NCI-H510A (cell line): Measurements from ENCODE around the gene FZD1.

Source experiments
- DNase-seq: peaks from one replicate; lab custom pipeline; 2025; lab: John Stamatoyannopoulos, UW

Gene FZD1

DNA sequence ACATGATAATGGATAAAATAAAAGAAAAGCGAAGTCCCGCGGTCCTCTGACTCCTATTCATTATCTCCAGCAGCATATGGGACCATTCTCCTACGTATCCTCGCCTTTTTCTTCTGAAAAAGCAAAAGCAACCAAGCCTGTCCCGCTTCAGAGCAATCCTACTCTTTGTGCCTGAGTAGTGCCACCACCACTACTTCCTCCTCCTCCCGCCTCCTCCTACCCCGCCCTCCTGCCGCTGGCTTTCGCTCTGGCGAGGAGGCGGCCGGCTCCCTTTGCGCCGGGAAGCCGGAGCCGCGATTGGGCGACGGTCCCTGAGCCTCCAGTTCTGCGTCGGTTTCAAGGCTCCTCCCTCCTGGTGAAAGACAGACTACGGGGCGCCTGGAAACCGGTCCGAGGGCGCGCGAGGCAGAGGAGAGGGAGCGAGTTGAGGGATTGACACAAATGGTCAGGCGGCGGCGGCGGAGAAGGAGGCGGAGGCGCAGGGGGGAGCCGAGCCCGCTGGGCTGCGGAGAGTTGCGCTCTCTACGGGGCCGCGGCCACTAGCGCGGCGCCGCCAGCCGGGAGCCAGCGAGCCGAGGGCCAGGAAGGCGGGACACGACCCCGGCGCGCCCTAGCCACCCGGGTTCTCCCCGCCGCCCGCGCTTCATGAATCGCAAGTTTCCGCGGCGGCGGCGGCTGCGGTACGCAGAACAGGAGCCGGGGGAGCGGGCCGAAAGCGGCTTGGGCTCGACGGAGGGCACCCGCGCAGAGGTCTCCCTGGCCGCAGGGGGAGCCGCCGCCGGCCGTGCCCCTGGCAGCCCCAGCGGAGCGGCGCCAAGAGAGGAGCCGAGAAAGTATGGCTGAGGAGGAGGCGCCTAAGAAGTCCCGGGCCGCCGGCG is at the start of gene FZD1:
Gene FZD1, plus strand, starts transcription at position 388 of the 878 bp plus-strand sequence. Its CDS starts 448 bp downstream, at position 836.
- DNase-seq, result peak; percentile 92

GRCh38 chr7:91226411-91226810 is 37.8 kb upstream of the FZD1 start:
- no peak for DNase-seq

- no peak for DNase-seq
Observed at GRCh38 chr7:91228327-91228726, 35.9 kb upstream of the FZD1 start.

- DNase-seq, result no peak
Observed at GRCh38 chr7:91228927-91229558, 35.2 kb upstream of the FZD1 start.

- no peak for DNase-seq
Observed at GRCh38 chr7:91230100-91230499, 34.1 kb upstream of the FZD1 start.

- no peak for DNase-seq
Observed at GRCh38 chr7:91230503-91230902, 33.7 kb upstream of the FZD1 start.

- no peak for DNase-seq
Observed at GRCh38 chr7:91233212-91233611, 31.0 kb upstream of the FZD1 start.

- no peak for DNase-seq
Observed at GRCh38 chr7:91235211-91235832, 28.9 kb upstream of the FZD1 start.

DNA sequence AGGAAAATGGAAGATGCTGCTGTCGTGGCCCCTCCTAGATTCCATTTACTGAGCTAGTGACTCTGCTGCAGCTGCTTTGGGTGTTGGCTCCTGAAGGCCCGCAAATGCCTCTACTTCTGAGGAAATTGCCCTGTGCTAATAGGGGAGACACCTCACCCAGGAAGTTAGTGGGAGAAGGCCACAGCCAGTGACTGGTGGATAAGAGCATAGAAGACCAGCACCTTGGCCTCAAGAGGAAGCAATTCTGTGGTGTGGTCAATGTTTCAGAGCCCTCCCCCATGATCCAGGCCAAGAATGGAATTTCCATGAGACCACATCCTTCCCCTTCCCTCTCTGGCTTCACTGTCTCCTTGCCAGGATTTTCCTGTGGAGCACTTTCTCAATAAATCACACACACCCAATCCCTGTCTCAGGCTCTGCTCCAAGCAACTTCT is 25.0 kb upstream of the FZD1 start:
- no peak for DNase-seq

GRCh38 chr7:91239772-91240171 is 24.5 kb upstream of the FZD1 start:
- no peak for DNase-seq

DNA sequence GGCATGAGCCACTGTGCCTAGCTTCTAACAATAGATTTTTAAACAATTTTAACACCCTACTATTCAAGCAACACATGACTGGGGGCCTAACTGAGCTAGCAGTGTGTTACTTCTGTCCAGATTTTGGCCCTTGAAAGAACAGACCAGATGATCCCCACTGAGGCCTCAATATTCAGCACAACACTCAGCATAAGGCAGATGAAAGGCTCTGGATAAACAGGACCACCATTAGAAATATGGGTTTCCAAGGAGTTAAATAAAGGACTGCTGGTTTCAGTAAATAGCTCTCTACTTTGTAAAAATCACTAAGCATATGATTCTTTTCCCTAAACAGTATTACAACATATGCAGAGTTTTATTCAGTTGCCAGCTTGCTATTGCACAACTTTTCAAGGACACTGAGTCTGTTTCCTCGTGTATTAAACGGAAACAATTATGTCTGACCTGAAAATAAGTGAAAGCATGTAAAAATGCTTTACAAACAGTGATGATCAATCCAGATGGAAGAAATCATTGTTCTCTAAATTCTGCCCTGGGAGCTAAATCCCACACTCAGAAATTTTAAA is 23.8 kb upstream of the FZD1 start:
- DNase-seq, result no peak

DNA sequence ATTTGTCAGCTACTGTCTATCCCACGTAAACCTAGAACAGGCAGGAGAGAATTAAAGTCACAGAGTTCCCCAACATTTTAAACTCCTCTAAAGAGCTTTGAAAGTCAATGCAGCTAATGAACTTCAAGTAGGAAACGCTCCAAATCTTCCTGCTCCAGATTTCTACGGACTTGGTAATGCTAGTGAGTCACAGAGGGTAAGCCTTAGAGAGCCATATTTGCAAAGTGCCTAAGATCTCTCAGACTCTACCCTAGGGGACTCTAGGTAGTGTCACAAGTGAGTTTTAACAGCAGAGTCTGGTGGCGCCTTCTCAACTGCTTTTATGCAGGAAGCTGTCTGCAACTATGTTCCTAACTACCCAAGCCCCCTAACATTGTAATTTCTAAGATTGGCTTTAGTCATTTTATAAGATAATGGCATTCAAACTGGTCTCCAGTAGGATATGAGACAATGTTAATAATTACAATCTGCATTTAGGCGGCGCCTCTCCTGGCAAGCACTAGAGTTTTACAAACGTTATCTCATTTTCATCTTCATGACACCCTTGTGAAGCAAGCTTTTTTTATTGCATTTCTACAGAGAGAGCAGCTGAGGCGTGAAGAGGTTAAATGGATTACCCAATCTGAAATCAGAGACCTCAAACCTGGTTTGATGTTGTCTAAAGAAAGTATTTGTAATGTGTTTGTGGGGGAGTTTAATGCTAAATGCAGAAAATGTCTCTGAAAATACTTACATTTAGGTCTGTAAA is 22.0 kb upstream of the FZD1 start:
- no peak for DNase-seq

GRCh38 chr7:91243591-91244301 is 20.5 kb upstream of the FZD1 start:
- DNase-seq, result peak; percentile 18

GRCh38 chr7:91247500-91247899 is 16.7 kb upstream of the FZD1 start:
- DNase-seq, result no peak

GRCh38 chr7:91248996-91249395 is 15.2 kb upstream of the FZD1 start:
- no peak for DNase-seq

- DNase-seq, result no peak
Observed at GRCh38 chr7:91249506-91250233, 14.6 kb upstream of the FZD1 start.

- DNase-seq, result no peak
Observed at GRCh38 chr7:91250706-91251105, 13.5 kb upstream of the FZD1 start.

GRCh38 chr7:91251877-91252276 is 12.4 kb upstream of the FZD1 start:
- DNase-seq, result no peak

- DNase-seq, result peak; percentile 8
Observed at GRCh38 chr7:91263384-91264045, 718 bp upstream of the FZD1 start.
